HCEC 1CT (cell line): ENCODE measurements around the gene ARHGEF28.

ENCODE experiments used
- DNase-seq: peaks from one replicate; pipeline ENCODE4 v3.0.0-alpha.2; 2017

Gene ARHGEF28

DNA sequence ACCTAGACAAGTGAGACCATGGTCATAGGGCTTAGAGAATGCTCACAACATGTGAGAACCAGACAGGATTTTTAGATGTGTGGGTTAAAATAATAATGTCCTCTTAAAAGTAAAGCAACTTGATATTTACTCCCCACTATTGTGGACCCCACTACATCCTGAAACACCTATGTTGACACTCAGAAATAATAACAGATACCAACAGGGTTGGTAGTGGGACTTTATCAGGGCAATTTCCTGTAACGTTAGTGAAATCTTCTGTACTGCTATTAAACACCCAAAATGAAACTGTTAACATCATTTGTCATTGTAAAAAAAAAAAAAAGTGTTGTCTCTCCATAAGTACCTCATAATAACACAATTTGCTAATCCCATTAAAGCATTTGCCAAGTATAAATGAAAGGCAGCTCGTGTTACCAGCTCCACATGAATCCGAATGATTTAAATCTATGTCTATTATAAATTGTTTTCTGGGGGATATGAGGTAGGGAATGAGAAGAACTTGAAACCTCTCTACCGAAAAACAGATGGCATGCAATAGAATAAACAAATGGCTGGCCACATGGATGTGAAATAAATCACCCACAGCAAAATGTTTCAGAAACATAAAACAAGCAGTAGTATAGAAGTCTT is 285.9 kb downstream of the ARHGEF28 start:
- DNase-seq = peak; percentile 4

DNA sequence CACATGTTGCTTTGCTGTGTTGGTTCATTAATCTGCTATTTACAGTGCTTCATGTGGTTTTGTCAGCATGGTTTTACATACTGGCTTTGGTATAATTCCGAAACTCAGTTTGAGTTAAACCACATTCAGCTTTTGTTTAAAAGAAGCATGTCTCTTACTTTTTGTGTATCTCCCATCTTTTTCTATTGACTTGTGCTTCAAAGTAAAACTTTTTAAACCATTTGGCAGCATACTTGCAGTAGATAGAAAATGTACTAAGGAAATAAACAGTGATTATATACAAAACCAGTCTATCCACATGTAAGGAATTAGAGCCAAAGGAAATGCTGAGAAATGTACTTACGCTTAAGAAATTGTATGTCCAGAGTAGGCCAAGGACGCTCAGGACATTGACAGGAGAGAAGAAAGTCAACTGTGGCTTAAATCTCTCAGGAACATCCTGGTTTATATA is 286.9 kb downstream of the ARHGEF28 start:
- DNase-seq = no peak

DNA sequence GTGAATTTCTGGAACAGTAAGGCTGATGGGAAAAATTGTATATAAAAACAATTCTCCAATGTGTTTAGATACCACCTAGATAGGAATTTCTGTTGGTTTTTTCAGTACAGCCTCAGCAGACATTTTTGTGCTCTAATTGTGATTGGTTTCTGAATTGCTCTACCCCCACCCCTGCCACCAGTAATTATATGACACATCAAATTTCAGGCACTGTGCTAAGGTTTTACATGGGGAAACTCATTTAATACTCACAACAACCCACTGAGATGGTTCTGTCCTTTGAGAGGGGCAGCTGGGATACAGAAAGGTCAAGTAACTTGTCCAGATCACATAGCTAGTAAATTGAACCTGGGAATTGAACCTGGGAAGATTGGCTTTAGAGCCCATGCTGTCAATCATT is 288.0 kb downstream of the ARHGEF28 start:
- no peak for DNase-seq

DNA sequence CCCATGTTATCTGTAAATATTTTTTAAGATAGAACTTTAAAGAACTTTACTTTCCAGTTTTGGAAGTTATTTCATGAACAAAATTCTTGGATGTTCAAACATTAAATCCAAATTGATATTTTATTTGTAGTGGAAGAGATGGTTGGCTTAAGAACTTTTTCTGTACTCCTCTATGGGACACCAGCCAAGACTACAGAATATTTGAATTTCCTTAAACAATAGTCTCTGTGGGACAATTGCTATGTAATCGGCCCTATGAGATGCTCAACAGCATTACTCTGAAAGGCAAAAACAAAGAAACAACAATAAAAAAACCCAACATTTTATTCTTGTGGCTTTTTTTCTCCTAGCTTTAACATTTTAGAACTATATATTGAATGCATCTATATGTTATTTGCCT is 289.3 kb downstream of the ARHGEF28 start:
- DNase-seq = no peak

DNA sequence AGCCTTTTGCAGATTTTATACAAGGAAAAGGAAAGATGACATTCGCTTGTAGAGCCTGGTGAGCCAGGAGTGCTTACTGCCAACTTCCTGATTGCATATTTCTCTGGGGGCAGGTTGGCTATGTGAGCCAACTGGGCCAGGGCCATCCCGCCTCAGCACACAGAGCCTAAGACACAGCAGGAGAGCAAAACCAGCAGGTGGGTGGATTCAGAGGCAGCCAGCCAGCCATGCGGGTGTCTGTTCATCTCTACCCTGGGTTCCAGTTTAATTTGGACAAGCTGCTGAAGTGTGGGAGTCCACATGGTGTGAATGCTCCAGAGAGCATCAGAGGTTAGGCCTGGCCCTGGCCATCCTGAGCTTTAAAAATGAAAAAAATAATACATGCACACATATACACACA is 291.4 kb downstream of the ARHGEF28 start:
- no peak for DNase-seq

DNA sequence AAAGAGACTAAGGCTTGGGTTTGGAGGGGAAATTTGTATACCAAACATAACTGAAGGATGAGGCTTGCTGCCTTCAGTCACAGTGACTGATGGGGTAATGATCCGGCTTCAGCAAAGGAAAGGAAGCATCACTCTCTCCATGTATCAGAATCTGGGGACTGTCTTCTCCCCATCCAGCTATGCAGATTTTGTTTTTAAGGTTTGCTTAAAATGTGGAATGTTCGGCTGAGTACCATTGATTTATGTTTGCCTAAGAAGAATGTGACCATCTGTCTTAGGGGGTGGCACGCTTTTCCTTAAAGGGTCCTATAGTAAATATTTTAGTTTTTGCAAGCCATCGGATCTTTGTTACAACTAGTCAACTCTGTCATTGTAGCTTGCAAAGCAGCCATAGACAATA is 291.9 kb downstream of the ARHGEF28 start:
- DNase-seq = no peak

DNA sequence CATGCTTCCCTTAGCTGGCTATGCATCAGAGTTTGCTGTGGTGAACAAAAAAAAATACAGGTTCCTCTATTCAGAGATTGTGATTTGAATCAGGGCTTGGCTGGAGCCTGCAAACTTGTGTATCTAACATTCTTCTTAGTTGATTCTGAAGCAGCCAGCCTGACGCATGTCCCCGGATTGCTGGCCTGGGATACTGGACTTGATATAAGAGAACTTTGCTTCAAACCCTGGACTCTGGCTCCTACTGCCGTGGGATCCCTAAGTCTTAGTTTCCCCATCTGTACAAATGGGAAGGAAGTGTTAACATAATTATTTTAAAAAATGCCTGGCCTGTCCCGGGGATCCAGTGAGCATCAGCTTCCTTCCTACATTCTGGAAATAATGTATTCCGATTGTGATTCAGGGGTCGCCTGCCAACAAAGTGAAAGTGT is 292.8 kb downstream of the ARHGEF28 start:
- DNase-seq = no peak

DNA sequence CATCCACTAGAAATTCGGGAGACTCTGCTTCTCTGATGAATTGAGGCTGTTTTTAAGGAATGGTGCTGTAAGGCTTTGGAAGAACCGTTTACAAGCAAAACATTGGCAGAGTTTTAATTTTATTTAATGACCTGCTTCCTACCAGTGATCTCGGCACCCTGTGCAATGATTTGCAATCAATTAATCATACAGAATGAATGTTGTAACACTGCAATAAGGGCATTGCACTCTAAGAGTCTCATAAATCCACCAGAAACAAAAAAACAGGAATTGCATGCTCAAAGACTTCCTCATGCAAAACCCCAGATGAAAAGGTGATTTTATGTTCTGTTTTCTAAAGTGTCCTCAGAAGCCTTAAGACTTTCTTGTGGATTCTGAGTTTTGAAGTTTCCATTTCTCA is 295.7 kb downstream of the ARHGEF28 start:
- DNase-seq = no peak

DNA sequence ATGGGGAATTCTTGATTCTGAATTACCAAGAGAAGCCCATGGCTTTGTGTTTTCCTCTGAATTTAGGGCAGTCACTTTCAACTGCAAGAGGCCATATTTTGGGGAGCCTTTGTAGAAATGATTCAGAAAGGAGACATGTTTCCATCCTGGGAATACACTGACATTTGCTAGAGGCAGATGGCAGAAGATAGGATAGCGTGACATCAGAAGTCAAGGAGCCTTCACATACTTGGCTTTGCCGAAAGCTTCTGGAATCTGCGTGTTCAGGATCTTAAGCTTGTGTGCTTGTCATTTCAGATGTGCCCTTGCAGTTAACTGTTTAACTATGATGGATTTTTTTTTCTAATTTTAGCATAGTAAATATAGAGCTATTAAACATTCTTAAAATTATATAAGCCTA is 296.2 kb downstream of the ARHGEF28 start:
- no peak for DNase-seq

DNA sequence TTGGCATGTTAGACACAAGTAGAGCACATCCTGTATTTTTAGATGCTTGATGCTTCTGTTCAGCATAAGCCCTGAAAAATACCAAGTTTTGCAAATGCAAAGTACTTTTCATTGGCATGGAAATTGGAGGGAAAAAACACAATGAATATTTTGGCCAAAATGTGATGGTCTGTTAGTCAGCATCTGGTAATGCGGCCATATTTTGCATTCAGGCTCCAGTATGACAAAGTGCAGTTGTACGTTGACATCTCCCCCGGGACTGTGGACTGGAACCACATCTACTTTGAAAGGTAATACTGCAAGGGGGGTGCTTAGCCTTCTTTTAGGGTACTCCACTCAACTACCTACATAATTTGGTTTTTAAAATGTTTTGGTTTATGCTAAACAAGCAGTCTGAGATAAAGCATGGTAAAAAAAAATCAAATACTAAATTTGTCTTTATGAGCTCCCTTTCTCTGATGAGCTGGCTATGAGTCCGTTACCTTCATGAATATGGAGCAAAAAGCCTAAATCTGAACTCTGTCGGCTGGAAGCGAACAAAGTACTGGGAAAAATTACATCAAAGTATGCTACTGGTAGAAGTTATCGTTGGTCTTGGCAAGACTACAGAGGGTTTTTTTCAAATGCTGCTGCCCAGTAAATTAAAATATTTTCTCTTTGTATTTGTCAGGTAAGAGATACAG is 297.0 kb downstream of the ARHGEF28 start:
- DNase-seq = no peak

DNA sequence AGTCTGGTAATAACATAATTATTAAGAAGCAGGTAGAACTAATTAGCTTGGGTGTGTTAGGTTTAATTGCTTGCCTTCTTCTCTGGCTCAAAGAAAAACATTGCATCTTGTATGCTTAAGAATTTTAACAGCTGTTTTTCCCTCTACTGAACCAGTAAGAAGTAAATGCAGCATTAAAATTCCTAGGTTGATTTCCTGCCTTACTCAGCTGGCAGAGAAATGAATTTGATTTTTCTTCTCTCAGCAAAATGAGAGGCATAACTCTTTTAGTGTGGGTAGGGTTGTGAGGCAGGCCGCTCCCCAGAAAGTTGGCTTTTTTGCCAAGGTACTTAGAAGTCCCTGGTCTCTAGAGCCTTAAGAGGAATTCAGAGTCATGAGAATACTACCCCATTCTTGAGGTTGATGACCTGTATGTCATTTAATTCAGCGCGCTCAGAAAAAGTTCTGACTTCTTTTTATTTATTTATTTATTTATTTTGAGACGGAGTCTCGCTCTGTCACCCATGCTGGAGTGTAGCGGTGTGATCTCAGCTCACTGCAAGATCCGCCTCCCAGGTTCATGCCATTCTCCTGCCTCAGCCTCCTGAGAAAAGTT is 302.6 kb downstream of the ARHGEF28 start:
- no peak for DNase-seq

DNA sequence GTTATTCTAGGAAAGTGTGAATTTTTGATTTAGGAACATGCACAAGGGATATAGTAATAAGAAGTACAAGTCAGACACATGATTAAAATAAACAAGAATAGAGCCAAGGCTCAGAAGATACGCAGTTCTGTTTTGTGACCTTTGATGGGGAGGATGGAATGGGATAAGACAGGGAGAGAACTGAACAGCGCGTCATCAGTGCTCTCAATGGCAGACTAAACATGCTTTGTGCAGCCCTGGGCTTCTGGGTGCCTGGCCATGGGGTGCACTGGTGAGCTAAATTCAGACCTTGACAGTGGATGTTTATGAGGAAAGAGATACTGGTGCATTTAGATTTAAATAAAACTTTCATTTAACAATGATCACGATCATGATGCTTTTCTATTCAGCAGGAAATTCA is 309.7 kb downstream of the ARHGEF28 start:
- no peak for DNase-seq

DNA sequence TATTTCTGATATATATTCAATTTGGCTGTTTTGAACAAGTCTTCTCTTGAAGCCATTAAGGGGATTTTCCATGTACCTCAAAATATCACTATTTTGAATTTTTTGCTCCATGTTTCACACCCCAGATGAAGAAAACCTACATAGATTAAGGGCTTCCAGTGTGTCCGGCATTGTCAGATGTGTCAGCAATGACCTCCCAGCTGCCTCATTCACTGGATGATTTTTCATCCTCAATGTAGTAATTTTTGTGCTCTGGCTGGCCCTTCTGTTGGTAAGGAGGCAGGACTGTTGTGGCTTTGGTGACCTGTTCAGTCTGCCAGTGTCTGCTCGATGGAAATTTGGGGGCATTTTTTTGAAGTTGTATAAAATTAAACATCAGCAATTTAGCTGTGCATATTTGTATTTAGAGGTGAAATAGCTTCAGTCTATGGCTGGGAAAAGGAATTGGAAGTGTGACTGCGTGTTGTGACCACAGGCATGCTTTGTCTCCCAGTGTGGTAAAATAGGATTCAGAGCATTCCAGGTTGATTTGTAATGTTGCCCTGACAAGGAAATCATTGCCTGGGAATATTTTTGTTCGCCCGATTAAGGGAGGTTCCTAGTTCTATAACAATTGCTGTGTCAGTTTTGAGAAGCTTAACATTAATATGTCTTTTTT is 312.4 kb downstream of the ARHGEF28 start:
- peak; percentile 98 for DNase-seq

DNA sequence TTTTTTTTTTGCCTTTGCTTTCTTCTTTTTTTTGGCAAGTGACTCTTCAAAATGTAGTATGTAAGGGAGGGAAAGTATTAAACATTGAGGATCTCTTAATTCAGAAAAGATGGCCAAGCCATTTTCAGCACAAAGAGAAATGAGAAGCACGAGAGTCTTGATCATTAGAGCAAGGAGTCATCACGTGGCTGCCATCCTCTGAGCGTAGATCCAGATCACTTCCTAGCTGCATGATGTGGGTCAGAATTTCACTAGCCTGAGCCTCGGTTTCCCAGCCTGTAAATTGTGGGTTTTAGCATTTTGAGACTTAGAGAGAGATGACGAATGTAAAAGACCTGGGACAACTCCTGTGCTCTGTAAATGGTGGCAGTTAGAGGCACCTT is 312.9 kb downstream of the ARHGEF28 start:
- no peak for DNase-seq

DNA sequence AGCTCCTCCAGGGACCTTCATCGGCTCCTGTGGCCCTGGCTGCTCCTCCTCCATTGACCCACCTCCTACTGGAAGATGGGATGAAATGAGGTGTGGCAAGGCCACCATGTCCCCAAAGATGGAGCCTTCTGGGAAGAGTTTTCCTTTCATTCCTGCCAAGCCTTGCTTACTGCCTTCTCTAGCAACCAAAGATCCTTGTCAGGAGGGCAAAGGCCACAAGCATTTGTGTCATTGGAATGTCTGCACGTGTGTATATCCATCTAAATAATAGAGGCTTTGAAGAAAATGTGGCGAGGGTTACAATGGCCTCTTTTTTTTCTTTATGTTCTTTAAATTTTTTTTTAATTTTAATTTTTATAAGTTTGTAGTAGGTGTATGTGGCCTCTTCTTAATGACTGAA is 313.6 kb downstream of the ARHGEF28 start:
- no peak for DNase-seq

DNA sequence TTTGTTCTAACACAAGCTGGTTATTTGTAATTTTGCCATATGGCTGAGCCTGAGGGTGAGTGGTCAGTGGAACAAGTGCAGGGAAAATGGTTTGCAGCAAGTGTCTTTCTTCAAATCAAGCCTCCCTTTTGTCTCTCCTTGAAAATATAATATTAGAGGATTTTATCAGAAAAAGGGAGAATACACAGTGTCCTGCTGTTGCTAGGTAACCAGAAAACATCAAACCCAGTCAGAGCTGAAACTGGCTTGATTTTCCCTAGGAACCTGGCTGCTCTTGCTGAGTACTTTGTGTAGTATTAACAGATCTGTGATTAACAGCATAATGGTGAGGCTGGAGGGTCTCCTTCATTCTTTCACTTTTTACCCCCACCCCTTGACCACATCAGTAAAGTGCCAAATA is 314.0 kb downstream of the ARHGEF28 start:
- no peak for DNase-seq

DNA sequence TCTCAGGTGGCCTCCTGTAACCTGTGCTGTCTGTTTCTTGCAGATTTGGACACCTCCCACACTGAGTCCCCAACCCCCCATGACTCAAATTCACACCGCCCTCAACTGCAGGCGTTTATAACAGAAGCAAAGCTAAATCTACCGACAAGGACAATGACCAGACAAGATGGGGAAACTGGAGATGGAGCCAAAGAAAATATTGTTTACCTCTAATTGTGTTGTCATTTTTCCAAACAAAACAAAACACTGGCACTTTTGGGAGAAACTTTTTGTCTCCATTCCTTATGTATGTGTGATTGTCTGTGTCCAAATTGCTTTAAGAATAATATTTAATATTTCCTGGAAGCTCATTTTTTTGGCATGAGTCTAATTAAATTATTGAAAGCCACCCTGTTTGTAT is 314.8 kb downstream of the ARHGEF28 start:
- no peak for DNase-seq

DNA sequence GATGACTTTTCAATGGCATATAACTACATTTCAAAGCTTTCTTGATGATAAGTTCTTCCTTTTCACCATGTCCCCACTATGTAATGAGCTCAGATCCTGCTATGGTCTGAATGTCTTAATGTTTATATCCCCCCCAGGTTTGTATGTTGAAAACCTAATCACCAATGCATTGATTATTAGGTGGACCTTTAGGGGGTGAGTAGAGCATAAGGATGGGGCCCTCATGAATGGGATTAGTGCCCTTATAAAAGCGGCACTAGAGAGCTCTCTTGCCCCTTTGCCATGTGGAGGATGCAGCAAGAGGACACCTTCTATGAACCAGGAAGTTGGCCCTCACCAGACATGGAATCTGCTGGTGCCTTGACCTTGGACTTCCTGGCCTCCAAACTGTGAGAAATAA is 316.8 kb downstream of the ARHGEF28 start:
- DNase-seq = no peak

DNA sequence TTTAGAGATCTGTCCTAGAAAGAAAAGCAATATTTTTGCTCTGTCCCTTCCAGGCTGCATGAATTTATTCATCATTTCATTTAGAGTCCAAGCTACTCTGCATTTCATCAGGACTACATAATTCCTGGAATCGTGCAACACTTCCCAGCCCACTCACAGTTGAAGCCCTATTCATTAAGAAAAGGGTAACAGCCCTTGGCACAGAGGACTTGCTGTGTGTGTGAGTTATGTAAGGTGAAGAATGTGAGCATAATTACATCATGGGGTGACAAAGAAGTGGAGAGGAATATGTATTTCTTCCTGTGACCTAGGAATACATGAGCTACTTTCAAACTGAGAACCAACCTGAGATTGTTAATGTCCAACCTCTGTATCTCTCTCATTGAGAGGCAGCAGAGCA is 317.4 kb downstream of the ARHGEF28 start:
- DNase-seq = no peak

DNA sequence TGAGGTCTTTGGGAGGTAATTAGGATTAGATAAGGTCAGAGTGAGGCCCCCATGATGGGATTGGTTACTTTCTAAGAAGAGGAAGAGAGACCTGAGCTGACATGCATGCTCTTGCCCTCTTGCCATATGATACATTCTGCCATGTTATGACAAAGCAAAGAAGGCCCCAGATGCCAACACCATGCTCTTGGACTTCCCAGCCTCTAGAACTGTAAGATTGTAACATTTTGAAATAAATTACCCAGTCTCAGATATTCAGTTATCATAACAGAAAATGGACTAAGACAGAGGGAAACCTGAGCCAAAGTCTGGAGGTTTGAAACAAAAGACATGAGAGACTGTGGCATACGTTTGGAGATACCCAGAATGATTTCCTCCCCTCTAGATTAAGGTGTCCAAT is 318.6 kb downstream of the ARHGEF28 start:
- no peak for DNase-seq

DNA sequence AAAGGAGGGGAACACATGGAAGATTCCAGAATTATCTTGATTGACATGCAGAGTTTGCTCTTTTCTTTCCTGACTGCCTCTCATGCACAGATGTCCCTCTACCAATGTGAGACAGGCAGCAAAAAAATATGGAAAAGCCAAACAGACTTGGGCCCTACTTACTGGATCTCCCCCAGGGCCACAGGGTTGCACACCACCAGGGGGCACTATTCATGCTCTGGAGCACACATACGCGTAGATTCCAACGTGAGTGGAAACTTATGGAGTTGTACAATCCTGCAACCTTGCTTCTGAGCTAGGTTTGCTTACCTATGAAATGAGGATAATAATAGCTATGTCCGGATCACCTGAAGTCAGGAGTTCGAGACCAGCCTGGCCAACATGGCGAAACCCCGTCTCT is 319.5 kb downstream of the ARHGEF28 start:
- no peak for DNase-seq

DNA sequence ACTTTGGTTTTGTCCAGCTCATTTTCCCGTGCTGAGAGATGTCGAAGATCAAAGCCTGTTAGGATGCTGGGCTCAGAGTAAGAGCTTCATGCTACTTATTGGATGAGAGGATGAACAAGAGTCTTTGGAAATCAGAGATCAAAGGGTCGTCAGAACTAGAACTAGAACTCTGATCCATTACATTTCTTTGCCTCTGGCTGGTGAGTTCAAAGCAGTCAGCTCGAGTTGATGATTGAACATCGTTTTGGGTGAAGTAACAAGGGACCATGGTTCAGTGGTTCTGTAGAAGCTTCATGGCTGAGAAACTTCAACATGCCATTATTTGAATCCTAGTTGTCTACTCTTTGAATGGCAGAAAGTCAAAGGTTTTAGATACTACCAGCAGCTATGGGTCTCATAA is 320.3 kb downstream of the ARHGEF28 start:
- DNase-seq = no peak

DNA sequence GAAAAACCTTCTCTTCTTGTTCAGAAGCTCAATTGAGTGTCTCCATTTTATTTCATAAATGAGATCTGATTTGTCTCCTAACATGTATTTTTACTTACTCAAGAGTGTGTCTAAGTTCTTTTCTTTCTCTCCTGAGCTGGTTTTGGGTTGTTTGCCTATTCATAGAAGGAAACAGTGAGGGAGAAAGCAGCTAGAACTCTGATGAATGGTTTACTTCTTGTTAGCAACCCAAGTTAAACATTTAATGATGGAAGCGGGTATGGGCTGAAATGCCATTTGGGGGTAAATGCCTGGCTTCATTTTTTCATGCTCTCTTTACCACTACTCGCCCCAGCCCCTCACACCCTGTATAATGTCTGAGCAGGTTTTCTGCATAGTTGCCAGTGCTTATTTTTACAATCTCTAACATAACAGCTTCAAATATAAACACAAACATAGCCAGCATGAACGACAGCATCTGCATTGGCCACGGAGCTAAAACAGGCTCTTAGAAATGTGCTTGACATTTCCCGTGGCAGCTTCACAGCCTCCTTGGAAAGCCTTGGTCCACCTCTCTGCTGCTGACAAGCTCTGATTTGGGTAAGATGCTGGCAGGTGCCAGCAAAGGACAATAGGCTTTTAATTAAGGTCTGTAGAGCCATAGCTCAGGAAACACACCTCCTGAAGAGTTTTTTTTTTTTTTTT is 321.1 kb downstream of the ARHGEF28 start:
- DNase-seq = no peak
